ENCODE results near the gene GDPD4. TPM values are rescaled to one million over a fixed set of nuclear protein-coding genes. Genes with fewer than 3 reads are reported as not detected.

GDPD4 gene
- total RNA-seq, 4 donors from 2014 or later = not detected

DNA sequence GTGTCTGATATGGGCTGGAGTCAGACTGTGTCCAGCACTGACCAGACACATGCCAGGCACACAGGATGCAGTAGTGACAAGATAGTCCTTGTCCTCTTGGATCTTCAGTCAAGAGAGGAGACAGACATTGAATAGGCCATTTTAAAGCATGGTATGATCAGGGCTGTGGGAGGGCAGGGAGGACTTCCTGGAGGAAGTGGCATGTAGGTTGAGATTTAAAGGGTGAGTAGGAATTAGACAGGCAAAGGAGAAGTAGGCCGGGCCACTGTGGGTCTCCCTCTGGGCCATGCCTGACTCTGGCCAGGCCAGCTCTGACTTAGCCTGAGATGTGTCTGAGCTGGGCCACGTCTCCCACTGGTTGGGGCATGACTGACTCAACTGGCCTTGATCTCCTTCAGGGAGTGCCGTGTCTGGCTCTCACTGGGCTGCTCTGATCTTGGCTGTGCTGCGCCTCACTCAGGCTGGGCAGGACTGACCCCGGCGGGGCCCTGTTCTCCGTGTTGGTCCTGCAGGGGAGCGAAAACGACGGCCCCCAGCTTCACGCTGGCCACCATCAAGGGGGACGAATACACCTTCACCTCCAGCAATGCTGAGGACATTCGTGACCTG lies 102.2 kb downstream of the GDPD4 start:
- no peak for TF ChIP-seq CTCF (IDR thresholded peaks at IDR 0.05)
- no peak for TF ChIP-seq POLR2A (IDR thresholded peaks at IDR 0.05)
- TF ChIP-seq EP300 (IDR thresholded peaks at IDR 0.05; ENCODE audit: low read depth) = no peak
- TF ChIP-seq POLR2AphosphoS5 (IDR thresholded peaks at IDR 0.05) = no peak
- H3K4me3 ChIP-seq = no peak overlapping the region
- no peak for DNase-seq
- no peaks in the 10 kb centered on the region for H3K27me3 ChIP-seq
- H3K4me1 ChIP-seq = peaks cover 0 to 3% (median 0%) of the 10 kb centered on the region in 4 donors
- H3K9me3 ChIP-seq = no peaks in the 10 kb centered on the region
- 97% methylated on average over 13 of the region's 13 CpGs; no CpG with 5 or more reads in 1 of the 2 donors for WGBS, 2 donors (ENCODE audit: low coverage in 1 of 2)
- intact Hi-C loops (cut with DNase I; ENCODE audit: low total_unique reads) = loop anchor here (10.0 kb wide), 1 partner anchor 346 kb away; no protein-coding TSS in a partner anchor
- in situ Hi-C loops (cut with MboI; ENCODE audit: low pct_ligation_motif_present in 1 of 4, low pct_unique_long_range_greater_than_20kb in 1 of 4, low sequenced_read_pairs in 3 of 4) = loop anchor here in 3 of 4 donors (10.0 to 25.0 kb wide), 4 partner anchors 162 to 356 kb away; partner anchors contain the start of gene B3GNT6 (in 1 of the 3)
- H3K36me3 ChIP-seq = no peaks in the 10 kb centered on the region
- no peak overlapping the region for H3K27ac ChIP-seq

DNA sequence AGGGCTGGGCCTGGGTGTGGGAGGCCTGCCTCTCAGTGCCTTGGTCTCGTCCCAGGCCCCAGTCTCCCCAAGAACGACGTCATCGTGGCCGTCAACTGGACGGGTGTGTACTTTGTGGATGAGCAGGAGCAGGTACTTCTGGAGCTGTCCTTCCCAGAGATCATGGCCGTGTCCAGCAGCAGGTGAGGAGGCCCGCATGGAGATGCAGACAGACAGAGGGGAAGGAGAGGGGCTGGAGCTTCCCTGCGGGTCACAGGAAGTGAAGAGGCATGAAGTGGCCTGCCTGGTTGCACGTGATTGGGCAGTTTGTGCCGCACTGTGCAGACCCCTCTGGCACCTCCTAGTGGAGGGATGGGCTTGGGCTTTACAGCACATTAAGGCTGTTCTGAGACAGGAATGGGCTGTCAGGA lies 103.0 kb downstream of the GDPD4 start:
- in situ Hi-C loops (cut with MboI; ENCODE audit: low pct_ligation_motif_present in 1 of 4, low pct_unique_long_range_greater_than_20kb in 1 of 4, low sequenced_read_pairs in 3 of 4) (loop anchor here in 3 of 4 donors (10.0 to 25.0 kb wide), 4 partner anchors 161 to 356 kb away; partner anchors contain the start of gene B3GNT6 (in 1 of the 3)), intact Hi-C loops (cut with DNase I; ENCODE audit: low total_unique reads) (loop anchor here (10.0 kb wide), 1 partner anchor 346 kb away; no protein-coding TSS in a partner anchor)
- Histone ChIP-seq H3K4me3 (no peak overlapping the region), H3K27ac (no peak overlapping the region), H3K27me3 (no peaks in the 10 kb centered on the region), H3K9me3 (no peaks in the 10 kb centered on the region), H3K4me1 (peaks cover 0 to 3% (median 0%) of the 10 kb centered on the region in 4 donors), H3K36me3 (no peaks in the 10 kb centered on the region)
- WGBS, 2 donors (ENCODE audit: low coverage in 1 of 2) = 69% methylated on average over 11 of the region's 11 CpGs; no CpG with 5 or more reads in 1 of the 2 donors
- TF ChIP-seq EP300 (IDR thresholded peaks at IDR 0.05; ENCODE audit: low read depth) (no peak), POLR2AphosphoS5 (IDR thresholded peaks at IDR 0.05) (no peak), CTCF (IDR thresholded peaks at IDR 0.05) (no peak), POLR2A (IDR thresholded peaks at IDR 0.05) (no peak)
- DNase-seq = no peak

GRCh38 chr11:77197626-77198320 lies 103.7 kb downstream of the GDPD4 start:
- Histone ChIP-seq H3K36me3 (no peaks in the 10 kb centered on the region), H3K27me3 (no peaks in the 10 kb centered on the region), H3K4me1 (peaks cover 0 to 3% (median 0%) of the 10 kb centered on the region in 4 donors), H3K27ac (no peak overlapping the region), H3K9me3 (no peaks in the 10 kb centered on the region), H3K4me3 (no peak overlapping the region)
- DNase-seq = no peak
- TF ChIP-seq POLR2AphosphoS5 (IDR thresholded peaks at IDR 0.05) (no peak), EP300 (IDR thresholded peaks at IDR 0.05; ENCODE audit: low read depth) (no peak), CTCF (IDR thresholded peaks at IDR 0.05) (no peak), POLR2A (IDR thresholded peaks at IDR 0.05) (no peak)
- intact Hi-C loops (cut with DNase I; ENCODE audit: low total_unique reads) (loop anchor here (10.0 kb wide), 1 partner anchor 347 kb away; no protein-coding TSS in a partner anchor), in situ Hi-C loops (cut with MboI; ENCODE audit: low pct_ligation_motif_present in 1 of 4, low pct_unique_long_range_greater_than_20kb in 1 of 4, low sequenced_read_pairs in 3 of 4) (loop anchor here in 3 of 4 donors (10.0 to 25.0 kb wide), 4 partner anchors 160 to 357 kb away; partner anchors contain the start of gene B3GNT6 (in 1 of the 3))
- WGBS, 2 donors (ENCODE audit: low coverage in 1 of 2) = 88 to 89% methylated on average over 1 to 14 of the region's 14 CpGs

- no peaks in the 10 kb centered on the region for H3K9me3 ChIP-seq
- H3K4me3 ChIP-seq = no peak overlapping the region
- H3K27ac ChIP-seq = no peak overlapping the region
- no peaks in the 10 kb centered on the region for H3K27me3 ChIP-seq
- in situ Hi-C loops (cut with MboI; ENCODE audit: low pct_ligation_motif_present in 1 of 4, low pct_unique_long_range_greater_than_20kb in 1 of 4, low sequenced_read_pairs in 3 of 4) = loop anchor here in 3 of 4 donors (10.0 to 25.0 kb wide), 4 partner anchors 160 to 358 kb away; partner anchors contain the start of gene B3GNT6 (in 1 of the 3)
- H3K4me1 ChIP-seq = peaks cover 0 to 4% (median 2%) of the 10 kb centered on the region in 4 donors
- no peak for DNase-seq
- TF ChIP-seq POLR2A (IDR thresholded peaks at IDR 0.05) = no peak
- TF ChIP-seq POLR2AphosphoS5 (IDR thresholded peaks at IDR 0.05) = no peak
- 87 to 93% methylated on average over 3 to 8 of the region's 8 CpGs for WGBS, 2 donors (ENCODE audit: low coverage in 1 of 2)
- intact Hi-C loops (cut with DNase I; ENCODE audit: low total_unique reads) = loop anchor here (10.0 kb wide), 1 partner anchor 348 kb away; no protein-coding TSS in a partner anchor
- H3K36me3 ChIP-seq = no peaks in the 10 kb centered on the region
These were observed 104.5 kb downstream of the GDPD4 start for GRCh38 chr11:77196961-77197360.

Measured in transverse colon (tissue), 4 donors.